ENCODE results near the gene TCEAL9. TPM values are rescaled to one million over a fixed set of nuclear protein-coding genes. Genes with fewer than 3 reads are reported as not detected.
A peak's percentile ranks its signal among the peaks of the same experiment; 100 is the strongest.

Gene TCEAL9
- total and polyA plus RNA-seq, 2 donors (not counting 3 experiments of a cell fraction or from before 2014, with no cell fraction given) = 61.7 to 98.3 TPM

GRCh38 chrX:103338663-103339062 is 17.6 kb upstream of the TCEAL9 start:
- Histone ChIP-seq H3K79me2 (ENCODE audit: control insufficient read depth, insufficient read depth, low read length) (no peaks in the 10 kb centered on the region), H3K9me1 (replicated peaks; ENCODE audit: control insufficient read depth, extremely low read depth, insufficient read depth, low read length) (no peaks in the 10 kb centered on the region), H3K4me1 (ENCODE audit: control insufficient read depth, extremely low read depth, insufficient read depth, low read length) (no peaks in the 10 kb centered on the region), H3K27me3 (ENCODE audit: control insufficient read depth in 2 of 2, insufficient read depth in 2 of 2, low read length in 2 of 2) (no peaks in the 10 kb centered on the region), H3K9ac (replicated peaks; ENCODE audit: extremely low read depth, insufficient read depth, low read length) (no peak overlapping the region), H3K9me3 (replicated peaks; ENCODE audit: control insufficient read depth, insufficient read depth, low read length) (no peaks in the 10 kb centered on the region), H3K4me3 (replicated peaks in 1 of 3; ENCODE audit: insufficient read depth in 1 of 3, low read depth in 1 of 3, low read length in 3 of 3) (no peak overlapping the region), H3K36me3 (ENCODE audit: control insufficient read depth in 2 of 2, extremely low read depth in 1 of 2, insufficient read depth in 2 of 2, low read length in 2 of 2) (no peaks in the 10 kb centered on the region), H3K27ac (ENCODE audit: insufficient read depth, low read depth, low read length) (no peak overlapping the region), H3K4me2 (ENCODE audit: insufficient read depth, low read length) (no peak overlapping the region), H4K20me1 (replicated peaks; ENCODE audit: control insufficient read depth, extremely low read depth, insufficient read depth, low read length) (no peaks in the 10 kb centered on the region), H2AFZ (ENCODE audit: low read depth, low read length) (no peak overlapping the region)
- dilution Hi-C loops (cut with MboI; ENCODE audit: extremely low pct_ligation_motif_present, low sequenced_read_pairs) (no loop called here), intact Hi-C loops (cut with micrococcal nuclease) (no loop called here)
- no peak for DNase-seq (ENCODE audit: low read depth, low spot score)
- no peak for FAIRE-seq
- no TSS peak for BruUV-seq (replicated peaks)
- TF ChIP-seq FOS (IDR thresholded peaks at IDR 0.05; ENCODE audit: borderline replicate concordance, insufficient read depth, low read length) (no peak), GATA2 (IDR thresholded peaks at IDR 0.05; ENCODE audit: insufficient read depth, insufficient read length, low read depth, low read length) (no peak), POLR2A (IDR thresholded peaks at IDR 0.05; ENCODE audit: low read depth, low read length) (no peak)
- ChIA-PET POLR2A (no interaction called here), CTCF (interaction anchor here (7.0 kb wide), 1 partner anchor 126 kb away, joined by 129 read pairs; no protein-coding TSS in a partner anchor)

GRCh38 chrX:103343105-103343504 is 13.2 kb upstream of the TCEAL9 start:
- Histone ChIP-seq H3K27me3 (ENCODE audit: control insufficient read depth in 2 of 2, insufficient read depth in 2 of 2, low read length in 2 of 2) (no peaks in the 10 kb centered on the region), H3K9me1 (replicated peaks; ENCODE audit: control insufficient read depth, extremely low read depth, insufficient read depth, low read length) (no peaks in the 10 kb centered on the region), H3K4me2 (ENCODE audit: insufficient read depth, low read length) (no peak overlapping the region), H3K4me1 (ENCODE audit: control insufficient read depth, extremely low read depth, insufficient read depth, low read length) (peaks cover 9% of the 10 kb centered on the region), H3K79me2 (ENCODE audit: control insufficient read depth, insufficient read depth, low read length) (no peaks in the 10 kb centered on the region), H3K36me3 (ENCODE audit: control insufficient read depth in 2 of 2, extremely low read depth in 1 of 2, insufficient read depth in 2 of 2, low read length in 2 of 2) (no peaks in the 10 kb centered on the region), H2AFZ (ENCODE audit: low read depth, low read length) (no peak overlapping the region), H3K9ac (replicated peaks; ENCODE audit: extremely low read depth, insufficient read depth, low read length) (no peak overlapping the region), H3K9me3 (replicated peaks; ENCODE audit: control insufficient read depth, insufficient read depth, low read length) (no peaks in the 10 kb centered on the region), H4K20me1 (replicated peaks; ENCODE audit: control insufficient read depth, extremely low read depth, insufficient read depth, low read length) (no peaks in the 10 kb centered on the region), H3K27ac (ENCODE audit: insufficient read depth, low read depth, low read length) (no peak overlapping the region), H3K4me3 (replicated peaks in 1 of 3; ENCODE audit: insufficient read depth in 1 of 3, low read depth in 1 of 3, low read length in 3 of 3) (no peak overlapping the region)
- BruUV-seq (replicated peaks) = no TSS peak
- POLR2A ChIA-PET = no interaction called here
- CTCF ChIA-PET = interaction anchor here (0.7 to 7.0 kb wide), 9 partner anchors 12 to 147 kb away, joined by 3 to 129 read pairs (median 5); partner anchors contain the start of genes BEX3 and TCEAL9
- FAIRE-seq = peak; percentile 86
- DNase-seq (ENCODE audit: low read depth, low spot score) = peak; percentile 64
- intact Hi-C loops (cut with micrococcal nuclease) (loop anchor here (1.0 to 5.0 kb wide), 4 partner anchors 33 to 131 kb away; partner anchors contain the start of gene BEX3), dilution Hi-C loops (cut with MboI; ENCODE audit: extremely low pct_ligation_motif_present, low sequenced_read_pairs) (no loop called here)
- TF ChIP-seq CTCF (IDR thresholded peaks at IDR 0.05; ENCODE audit: extremely low read depth in 1 of 2, insufficient read depth in 1 of 2, low read depth in 1 of 2, low read length in 2 of 2) (peak; percentile 41 to 50), GATA2 (IDR thresholded peaks at IDR 0.05; ENCODE audit: insufficient read depth, insufficient read length, low read depth, low read length) (no peak)

Data from endothelial cell of umbilical vein (primary cell).